ENCODE measurements around the gene HTR3A. TPM values are rescaled to one million over a fixed set of nuclear protein-coding genes. Genes with fewer than 3 reads are reported as not detected.

The HTR3A gene
- total and polyA plus RNA-seq, 9 of the 15 experiments (the other 6 are each of a cell fraction or from before 2014, with no cell fraction given) = not detected

- TF ChIP-seq ZBTB2 (IDR thresholded peaks at IDR 0.05) (no peak), ELF2 (CRISPR knock-in tag; IDR thresholded peaks at IDR 0.05) (no peak), ZNF740 (CRISPR knock-in tag; IDR thresholded peaks at IDR 0.05) (no peak), ZNF740 (tag; IDR thresholded peaks at IDR 0.05) (no peak), CTCF (IDR thresholded peaks at IDR 0.05 in 2 of 3, conservative IDR thresholded peaks at IDR 0.05 in 1 of 3; ENCODE audit: insufficient read depth in 2 of 3, low read depth in 1 of 3, low read length in 3 of 3) (peak; percentile 83 to 97 (median 88)), ZNF592 (IDR thresholded peaks at IDR 0.05) (no peak), FOXP4 (CRISPR knock-in tag; IDR thresholded peaks at IDR 0.05; ENCODE audit: borderline replicate concordance) (no peak), BDP1 (IDR thresholded peaks at IDR 0.05; ENCODE audit: insufficient read depth, insufficient read length) (no peak), SMAD4 (CRISPR knock-in tag; conservative IDR thresholded peaks at IDR 0.05) (no peak), HOXB6 (CRISPR knock-in tag; IDR thresholded peaks at IDR 0.05; ENCODE audit: borderline replicate concordance) (no peak), PHF21A (IDR thresholded peaks at IDR 0.05; ENCODE audit: borderline replicate concordance, low read depth) (no peak), GATA2 (CRISPR knock-in tag; IDR thresholded peaks at IDR 0.05) (no peak), NR2C1 (IDR thresholded peaks at IDR 0.05) (no peak), NR2C1 (tag; IDR thresholded peaks at IDR 0.05) (no peak), ARID3B (CRISPR knock-in tag; IDR thresholded peaks at IDR 0.05; ENCODE audit: borderline replicate concordance) (no peak)
Observed at GRCh38 chr11:114036147-114036811, 61.4 kb downstream of the HTR3A start (continued).
